ENCODE data around the gene MAP3K5. TPM values are rescaled to one million over a fixed set of nuclear protein-coding genes. Genes with fewer than 3 reads are reported as not detected.
"Not testable (repeated sequence)": the region's sequence is repeated elsewhere in the genome, so short reads cannot be mapped to it uniquely, and the experiment has no call there.

Gene MAP3K5
- polyA plus RNA-seq, 2 donors, result 5.2 to 5.6 TPM

GRCh38 chr6:136719280-136720044, 72.8 kb downstream of the MAP3K5 start:
- Histone ChIP-seq H3K36me3 (ENCODE audit: control insufficient read depth in 2 of 2, insufficient read depth in 2 of 2, low read length in 1 of 2) (no peaks in the 10 kb centered on the region), H3K4me3 (ENCODE audit: low read depth in 1 of 2, low read length in 2 of 2) (no peak overlapping the region), H3K4me1 (ENCODE audit: control insufficient read depth in 2 of 2, insufficient read depth in 2 of 2, low read length in 1 of 2) (no peaks in the 10 kb centered on the region), H3K27ac (ENCODE audit: low read depth in 2 of 2, low read length in 1 of 2) (no peak overlapping the region), H3K9me3 (ENCODE audit: control insufficient read depth in 2 of 2, insufficient read depth in 1 of 2, low read depth in 1 of 2, low read length in 1 of 2) (no peaks in the 10 kb centered on the region), H3K27me3 (ENCODE audit: control insufficient read depth in 1 of 2, insufficient read depth in 2 of 2, low read length in 2 of 2) (no peaks in the 10 kb centered on the region)
- WGBS, 2 donors, result 52 to 64% methylated on average over 2 of the region's 2 CpGs

- Histone ChIP-seq H3K4me3 (ENCODE audit: low read depth in 1 of 2, low read length in 2 of 2) (no peak overlapping the region), H3K27ac (ENCODE audit: low read depth in 2 of 2, low read length in 1 of 2) (no peak overlapping the region), H3K9me3 (ENCODE audit: control insufficient read depth in 2 of 2, insufficient read depth in 1 of 2, low read depth in 1 of 2, low read length in 1 of 2) (no peaks in the 10 kb centered on the region), H3K4me1 (ENCODE audit: control insufficient read depth in 2 of 2, insufficient read depth in 2 of 2, low read length in 1 of 2) (no peaks in the 10 kb centered on the region), H3K27me3 (ENCODE audit: control insufficient read depth in 1 of 2, insufficient read depth in 2 of 2, low read length in 2 of 2) (no peaks in the 10 kb centered on the region), H3K36me3 (ENCODE audit: control insufficient read depth in 2 of 2, insufficient read depth in 2 of 2, low read length in 1 of 2) (no peaks in the 10 kb centered on the region)
- WGBS, 2 donors, result 66 to 71% methylated on average over 1 of the region's 1 CpG
Observed at GRCh38 chr6:136718476-136718875, 73.8 kb downstream of the MAP3K5 start.

GRCh38 chr6:136717716-136717990, 74.6 kb downstream of the MAP3K5 start:
- no peaks in the 10 kb centered on the region for H3K36me3 ChIP-seq (ENCODE audit: control insufficient read depth in 2 of 2, insufficient read depth in 2 of 2, low read length in 1 of 2)
- no peak overlapping the region for H3K27ac ChIP-seq (ENCODE audit: low read depth in 2 of 2, low read length in 1 of 2)
- H3K4me1 ChIP-seq (ENCODE audit: control insufficient read depth in 2 of 2, insufficient read depth in 2 of 2, low read length in 1 of 2), result no peaks in the 10 kb centered on the region
- no peaks in the 10 kb centered on the region for H3K27me3 ChIP-seq (ENCODE audit: control insufficient read depth in 1 of 2, insufficient read depth in 2 of 2, low read length in 2 of 2)
- WGBS, 2 donors, result 37 to 41% methylated on average over 1 of the region's 1 CpG
- no peak overlapping the region for H3K4me3 ChIP-seq (ENCODE audit: low read depth in 1 of 2, low read length in 2 of 2)
- H3K9me3 ChIP-seq (ENCODE audit: control insufficient read depth in 2 of 2, insufficient read depth in 1 of 2, low read depth in 1 of 2, low read length in 1 of 2), result no peaks in the 10 kb centered on the region

GRCh38 chr6:136716917-136717715, 75.2 kb downstream of the MAP3K5 start:
- Histone ChIP-seq H3K9me3 (ENCODE audit: control insufficient read depth in 2 of 2, insufficient read depth in 1 of 2, low read depth in 1 of 2, low read length in 1 of 2) (no peaks in the 10 kb centered on the region), H3K4me1 (ENCODE audit: control insufficient read depth in 2 of 2, insufficient read depth in 2 of 2, low read length in 1 of 2) (no peaks in the 10 kb centered on the region), H3K36me3 (ENCODE audit: control insufficient read depth in 2 of 2, insufficient read depth in 2 of 2, low read length in 1 of 2) (no peaks in the 10 kb centered on the region), H3K4me3 (ENCODE audit: low read depth in 1 of 2, low read length in 2 of 2) (no peak overlapping the region), H3K27ac (ENCODE audit: low read depth in 2 of 2, low read length in 1 of 2) (no peak overlapping the region), H3K27me3 (ENCODE audit: control insufficient read depth in 1 of 2, insufficient read depth in 2 of 2, low read length in 2 of 2) (no peaks in the 10 kb centered on the region)
- 49 to 59% methylated on average over 4 of the region's 4 CpGs for WGBS, 2 donors

GRCh38 chr6:136712642-136713041, 79.6 kb downstream of the MAP3K5 start:
- WGBS, 2 donors, result 79 to 85% methylated on average over 4 of the region's 4 CpGs
- H3K27ac ChIP-seq (ENCODE audit: low read depth in 2 of 2, low read length in 1 of 2); H3K4me3 ChIP-seq (ENCODE audit: low read depth in 1 of 2, low read length in 2 of 2); H3K36me3 ChIP-seq (ENCODE audit: control insufficient read depth in 2 of 2, insufficient read depth in 2 of 2, low read length in 1 of 2); H3K27me3 ChIP-seq (ENCODE audit: control insufficient read depth in 1 of 2, insufficient read depth in 2 of 2, low read length in 2 of 2); H3K4me1 ChIP-seq (ENCODE audit: control insufficient read depth in 2 of 2, insufficient read depth in 2 of 2, low read length in 1 of 2); H3K9me3 ChIP-seq (ENCODE audit: control insufficient read depth in 2 of 2, insufficient read depth in 1 of 2, low read depth in 1 of 2, low read length in 1 of 2): not testable (repeated sequence)

- Histone ChIP-seq H3K4me3 (ENCODE audit: low read depth in 1 of 2, low read length in 2 of 2) (no peak overlapping the region), H3K36me3 (ENCODE audit: control insufficient read depth in 2 of 2, insufficient read depth in 2 of 2, low read length in 1 of 2) (no peaks in the 10 kb centered on the region), H3K4me1 (ENCODE audit: control insufficient read depth in 2 of 2, insufficient read depth in 2 of 2, low read length in 1 of 2) (no peaks in the 10 kb centered on the region), H3K27me3 (ENCODE audit: control insufficient read depth in 1 of 2, insufficient read depth in 2 of 2, low read length in 2 of 2) (no peaks in the 10 kb centered on the region), H3K9me3 (ENCODE audit: control insufficient read depth in 2 of 2, insufficient read depth in 1 of 2, low read depth in 1 of 2, low read length in 1 of 2) (no peaks in the 10 kb centered on the region), H3K27ac (ENCODE audit: low read depth in 2 of 2, low read length in 1 of 2) (no peak overlapping the region)
- 81 to 85% methylated on average over 2 of the region's 2 CpGs for WGBS, 2 donors
Observed at GRCh38 chr6:136711644-136712043, 80.6 kb downstream of the MAP3K5 start.

GRCh38 chr6:136710877-136711552, 81.3 kb downstream of the MAP3K5 start:
- Histone ChIP-seq H3K4me3 (ENCODE audit: low read depth in 1 of 2, low read length in 2 of 2) (no peak overlapping the region), H3K36me3 (ENCODE audit: control insufficient read depth in 2 of 2, insufficient read depth in 2 of 2, low read length in 1 of 2) (no peaks in the 10 kb centered on the region), H3K27me3 (ENCODE audit: control insufficient read depth in 1 of 2, insufficient read depth in 2 of 2, low read length in 2 of 2) (no peaks in the 10 kb centered on the region), H3K27ac (ENCODE audit: low read depth in 2 of 2, low read length in 1 of 2) (no peak overlapping the region), H3K4me1 (ENCODE audit: control insufficient read depth in 2 of 2, insufficient read depth in 2 of 2, low read length in 1 of 2) (no peaks in the 10 kb centered on the region), H3K9me3 (ENCODE audit: control insufficient read depth in 2 of 2, insufficient read depth in 1 of 2, low read depth in 1 of 2, low read length in 1 of 2) (no peaks in the 10 kb centered on the region)
- 50 to 69% methylated on average over 7 of the region's 7 CpGs for WGBS, 2 donors

GRCh38 chr6:136709429-136709828, 82.8 kb downstream of the MAP3K5 start:
- H3K36me3 ChIP-seq (ENCODE audit: control insufficient read depth in 2 of 2, insufficient read depth in 2 of 2, low read length in 1 of 2), result no peaks in the 10 kb centered on the region
- H3K4me1 ChIP-seq (ENCODE audit: control insufficient read depth in 2 of 2, insufficient read depth in 2 of 2, low read length in 1 of 2), result no peaks in the 10 kb centered on the region
- no peaks in the 10 kb centered on the region for H3K27me3 ChIP-seq (ENCODE audit: control insufficient read depth in 1 of 2, insufficient read depth in 2 of 2, low read length in 2 of 2)
- no peak overlapping the region for H3K4me3 ChIP-seq (ENCODE audit: low read depth in 1 of 2, low read length in 2 of 2)
- H3K9me3 ChIP-seq (ENCODE audit: control insufficient read depth in 2 of 2, insufficient read depth in 1 of 2, low read depth in 1 of 2, low read length in 1 of 2), result no peaks in the 10 kb centered on the region
- no peak overlapping the region for H3K27ac ChIP-seq (ENCODE audit: low read depth in 2 of 2, low read length in 1 of 2)

GRCh38 chr6:136706430-136706829, 85.8 kb downstream of the MAP3K5 start:
- H3K27me3 ChIP-seq (ENCODE audit: control insufficient read depth in 1 of 2, insufficient read depth in 2 of 2, low read length in 2 of 2), result no peaks in the 10 kb centered on the region
- no peak overlapping the region for H3K4me3 ChIP-seq (ENCODE audit: low read depth in 1 of 2, low read length in 2 of 2)
- no peaks in the 10 kb centered on the region for H3K36me3 ChIP-seq (ENCODE audit: control insufficient read depth in 2 of 2, insufficient read depth in 2 of 2, low read length in 1 of 2)
- H3K4me1 ChIP-seq (ENCODE audit: control insufficient read depth in 2 of 2, insufficient read depth in 2 of 2, low read length in 1 of 2), result no peaks in the 10 kb centered on the region
- H3K9me3 ChIP-seq (ENCODE audit: control insufficient read depth in 2 of 2, insufficient read depth in 1 of 2, low read depth in 1 of 2, low read length in 1 of 2), result no peaks in the 10 kb centered on the region
- H3K27ac ChIP-seq (ENCODE audit: low read depth in 2 of 2, low read length in 1 of 2), result no peak overlapping the region
- WGBS, 2 donors, result 90% methylated on average over 5 of the region's 5 CpGs

All from esophagus (tissue), 2 donors.